HepG2 (cell line): Measurements from ENCODE around the gene EID1. TPM values are rescaled to one million over a fixed set of nuclear protein-coding genes. Genes with fewer than 3 reads are reported as not detected.

Experiments used
- ATAC-seq: fragments of 200-7000 bp; cut with Tn5 transposase; 3 replicates; pipeline ENCODE4 v1.9.1; 2020; ENCODE audit warnings: mild to moderate bottlenecking, moderate library complexity
- BruUV-seq: library from RNA; stranded (reverse); fragments of 400-500 nt; replicated peaks from 2 replicates; lab custom pipeline; 2021; lab: Mats Ljungman, UMichigan
- CTCF ChIA-PET: fragments of 300-600 bp; formaldehyde crosslinking; extraction: SDS; loops from one replicate; lab custom pipeline; 2021; ENCODE audit warnings: low total read pairs, inconsistent platforms, low intra/inter-chr PET ratio; lab: Yijun Ruan, JAX
- POLR2A ChIA-PET: fragments of 350-600 bp; sonication (Branson Sonifier 250); formaldehyde crosslinking; loops from one replicate; lab custom pipeline; 2020; ENCODE audit warnings: antibody characterized with exemption, inconsistent platforms; lab: Yijun Ruan, JAX
- DNase-seq: peaks from one replicate; pipeline ENCODE4 v3.0.0-alpha.2; 2015; ENCODE audit warnings: low spot score
- FAIRE-seq: peaks from 3 replicates; lab custom pipeline; 2011; peaks lifted over from hg19 to GRCh38; lab: Jason Lieb, UNC
- H2AFZ ChIP-seq: one replicate; pipeline ENCODE4 v1.6.1; 2011; ENCODE audit warnings: low read length, inconsistent platforms
- H3K27ac ChIP-seq: fragments of 300-600 bp; 3 replicates; pipeline ENCODE4 v1.8.0; 2011; ENCODE audit warnings: mixed run types, mild to moderate bottlenecking, mixed read lengths, low read length, inconsistent platforms; ENCODE audit not compliant: insufficient read depth; ENCODE audit errors: extremely low read length
- H3K27me3 ChIP-seq, 2 experiments: fragments of 200-600 bp in 1 of 2; 2 replicates in 1 of 2; 3 replicates in 1 of 2; pipeline versions ENCODE4 v1.6.0 to v1.8.0; 2011; ENCODE audit warnings: low read length in 2 of 2, mild to moderate bottlenecking in 2 of 2, moderate library complexity in 2 of 2, inconsistent platforms in 1 of 2; ENCODE audit not compliant: insufficient read depth in 2 of 2, control insufficient read depth in 1 of 2
- H3K36me3 ChIP-seq, 2 experiments: fragments of 200-600 bp in 1 of 2; replicated peaks in 1 of 2; 2 replicates in 1 of 2; 3 replicates in 1 of 2; pipeline versions ENCODE4 v1.5.1 to v1.8.0; 2011; ENCODE audit warnings: low read length in 2 of 2, inconsistent platforms in 1 of 2; ENCODE audit not compliant: insufficient read depth in 2 of 2, control insufficient read depth in 1 of 2
- H3K4me1 ChIP-seq: 2 replicates; pipeline ENCODE4 v1.5.1; 2012; ENCODE audit warnings: low read length, inconsistent platforms; ENCODE audit not compliant: insufficient read depth
- H3K4me2 ChIP-seq: 2 replicates; pipeline ENCODE4 v1.6.0; 2011; ENCODE audit warnings: low read depth, low read length, inconsistent platforms
- H3K4me3 ChIP-seq, 3 experiments: fragments of 200-600 bp in 1 of 3; sonication (generic), shearing (Covaris generic) in 1 of 3; replicated peaks in 1 of 3; 2 replicates each; pipeline ENCODE4 v1.5.1; 2011 to 2016; ENCODE audit warnings: low read length in 3 of 3, inconsistent platforms in 2 of 3, low read depth in 2 of 3, mild to moderate bottlenecking in 2 of 3, control low read depth in 1 of 3, mixed read lengths in 1 of 3; ENCODE audit not compliant: insufficient read depth in 1 of 3
- H3K79me2 ChIP-seq: one replicate; pipeline ENCODE4 v1.6.1; 2011; ENCODE audit warnings: low read length, inconsistent platforms; ENCODE audit not compliant: insufficient read depth
- H3K9ac ChIP-seq: 2 replicates; pipeline ENCODE4 v1.6.0; 2011; ENCODE audit warnings: mild to moderate bottlenecking, low read depth, low read length, inconsistent platforms; ENCODE audit not compliant: insufficient read depth
- H3K9me3 ChIP-seq: 2 replicates; pipeline ENCODE4 v1.5.1; 2012; ENCODE audit warnings: mild to moderate bottlenecking, low read length
- H4K20me1 ChIP-seq: 2 replicates; pipeline ENCODE4 v1.6.0; 2011; ENCODE audit warnings: inconsistent platforms, mild to moderate bottlenecking, low read length, moderate library complexity; ENCODE audit not compliant: insufficient read depth
- DMTF1 ChIP-seq: sonication (generic); formaldehyde crosslinking; IDR thresholded peaks from 2 replicates; pipeline ENCODE4 v1.4.0; 2020; ENCODE audit warnings: mild to moderate bottlenecking, missing genetic modification reagents
- GATAD2A ChIP-seq: IDR thresholded peaks from 2 replicates; pipeline ENCODE4 v1.6.1; 2016
- HINFP ChIP-seq: sonication (generic); formaldehyde crosslinking; IDR thresholded peaks from 2 replicates; pipeline ENCODE4 v1.4.0; 2020; ENCODE audit warnings: low read depth, mild to moderate bottlenecking, missing genetic modification reagents
- NFE2L1 ChIP-seq: sonication (generic); formaldehyde crosslinking; IDR thresholded peaks from 2 replicates; pipeline ENCODE4 v1.4.0; 2020; ENCODE audit warnings: missing genetic modification reagents, mild to moderate bottlenecking, borderline replicate concordance
- POLR2AphosphoS2 ChIP-seq: IDR thresholded peaks from 2 replicates; pipeline ENCODE4 v1.6.1; 2011; ENCODE audit warnings: low read depth, low read length, improper control_type of control experiment
- RFX1 ChIP-seq: fragments of 450-650 bp; IDR thresholded peaks from 2 replicates; pipeline ENCODE4 v1.6.1; 2017
- SP1 ChIP-seq, 2 experiments: fragments of 450-650 bp in 1 of 2; sonication (generic) in 1 of 2; formaldehyde crosslinking in 1 of 2; IDR thresholded peaks; 2 replicates each; pipeline versions ENCODE4 v1.4.0 to v1.6.1; 2016 to 2020; ENCODE audit warnings: missing genetic modification reagents in 1 of 2
- STAT5B ChIP-seq: sonication (generic); formaldehyde crosslinking; IDR thresholded peaks from 2 replicates; pipeline ENCODE4 v1.4.0; 2020; ENCODE audit warnings: missing genetic modification reagents
- ZFP36 ChIP-seq: fragments of 150-350 bp; IDR thresholded peaks from 2 replicates; pipeline ENCODE4 v1.6.1; 2018; ENCODE audit warnings: borderline replicate concordance, low read length, low read depth; ENCODE audit not compliant: partially characterized antibody
- ZNF33B ChIP-seq: sonication (generic); formaldehyde crosslinking; IDR thresholded peaks from 2 replicates; pipeline ENCODE4 v1.5.1; 2020; ENCODE audit warnings: mild to moderate bottlenecking, missing genetic modification reagents
- ZNF441 ChIP-seq: sonication (generic); formaldehyde crosslinking; IDR thresholded peaks from 2 replicates; pipeline ENCODE4 v1.7.0; 2021; ENCODE audit warnings: missing genetic modification reagents, borderline replicate concordance
- ZNF646 ChIP-seq: sonication (generic); formaldehyde crosslinking; IDR thresholded peaks from 2 replicates; pipeline ENCODE4 v1.9.0; 2021; ENCODE audit warnings: mild to moderate bottlenecking, missing genetic modification reagents
- WGBS: methylation state at CpG from one replicate; pipeline ENCODE4 v1.1.6; 2017; ENCODE audit warnings: low lambda C conversion rate; 5-methylcytosine and 5-hydroxymethylcytosine counted together
- in situ Hi-C: cut with HindIII; loops from 2 replicates; pipeline ENCODE4 v1.10.0; 2017; ENCODE audit warnings: low pct_unique_long_range_greater_than_20kb; ENCODE audit not compliant: extremely low pct_ligation_motif_present
- intact Hi-C: fragments of 100-400 bp; cut with micrococcal nuclease; formaldehyde crosslinking; loops from one replicate; pipeline ENCODE4 v1.10.0; 2022; ENCODE audit not compliant: unreplicated experiment
- polyA plus RNA-seq, 8 experiments: library from polyadenylated mRNA; depleted of rRNA in 3 of 8; stranded (reverse) in 7 of 8; unstranded in 1 of 8; fragments of >200 nt; fragmentation: Illumina TruSeq in 4 of 8; extraction: Trizol in 4 of 8; gene quantifications; 2 replicates each; pipeline versions ENCODE4 v1.2.1 to v1.2.3, GENCODE V29; 2011 to 2016; ENCODE audit warnings: low read depth in 4 of 8, missing spikeins in 1 of 8, mixed read lengths in 1 of 8; ENCODE audit not compliant: insufficient read depth in 1 of 8
- total RNA-seq, 5 experiments: library from RNA; depleted of rRNA; stranded (reverse); fragments of >200 nt; fragmentation: Illumina TruSeq; extraction: Trizol; gene quantifications; 2 replicates each; pipeline ENCODE4 v1.2.3, GENCODE V29; 2016; ENCODE audit warnings: low read depth in 1 of 5

EID1 gene
- total and polyA plus RNA-seq, 2 of the 13 experiments (the other 11 are each of a cell fraction or from before 2014, with no cell fraction given): 2.2 to 5.4 TPM

GRCh38 chr15:48866141-48866563, 11.8 kb upstream of the EID1 start:
- intact Hi-C loops: no loop called here
- in situ Hi-C loops: loop anchor here (10.0 to 25.0 kb wide), 3 partner anchors 221 to 1279 kb away; no protein-coding TSS in a partner anchor
- FAIRE-seq (no peak), ATAC-seq (no peak), DNase-seq (no peak)
- H3K4me3 ChIP-seq: no peak overlapping the region
- H3K27ac ChIP-seq: no peak overlapping the region
- 7% methylated on average over 2 of the region's 2 CpGs for WGBS
- H3K79me2 ChIP-seq: no peaks in the 10 kb centered on the region
- H3K36me3 ChIP-seq: no peaks in the 10 kb centered on the region
- H3K9ac ChIP-seq: no peak overlapping the region
- no TSS peak for BruUV-seq
- peaks cover 9% of the 10 kb centered on the region for H3K4me1 ChIP-seq
- H4K20me1 ChIP-seq: no peaks in the 10 kb centered on the region
- H2AFZ ChIP-seq: no peak overlapping the region
- no peak overlapping the region for H3K4me2 ChIP-seq
- H3K9me3 ChIP-seq: no peaks in the 10 kb centered on the region
- POLR2A ChIA-PET: no interaction called here
- CTCF ChIA-PET: no interaction called here
- TF ChIP-seq ZNF646 (CRISPR knock-in tag): no peak
- no peak for TF ChIP-seq HINFP
- no peak for TF ChIP-seq GATAD2A (CRISPR knock-in tag)
- TF ChIP-seq DMTF1 (CRISPR knock-in tag): no peak
- no peak for TF ChIP-seq ZNF441 (CRISPR knock-in tag)
- no peak for TF ChIP-seq NFE2L1 (CRISPR knock-in tag)
- TF ChIP-seq STAT5B (CRISPR knock-in tag): no peak
- TF ChIP-seq ZFP36: no peak
- TF ChIP-seq POLR2AphosphoS2: no peak
- TF ChIP-seq RFX1: no peak
- no peak for TF ChIP-seq SP1 (IDR thresholded peaks at IDR 0.05)
- TF ChIP-seq SP1 (CRISPR knock-in tag; IDR thresholded peaks at IDR 0.05): no peak
- no peak for TF ChIP-seq ZNF33B
- H3K27me3 ChIP-seq: no peaks in the 10 kb centered on the region; a peak in 1 of 5 replicates
